Activated naive CD8-positive, alpha-beta T cell treated with anti-CD3 and anti-CD28 coated beads, Interleukin-2, amount 50 U/mL, for 16 hours (primary cell): ENCODE measurements around the gene NKX6-2.
"Not testable (repeated sequence)": the region's sequence is repeated elsewhere in the genome, so short reads cannot be mapped to it uniquely, and the experiment has no call there.

Source experiments
- DNase-seq: peaks from one replicate; pipeline ENCODE4 v3.0.0-alpha.2; 2020; ENCODE audit warnings: low read depth, low spot score

NKX6-2 gene

DNA sequence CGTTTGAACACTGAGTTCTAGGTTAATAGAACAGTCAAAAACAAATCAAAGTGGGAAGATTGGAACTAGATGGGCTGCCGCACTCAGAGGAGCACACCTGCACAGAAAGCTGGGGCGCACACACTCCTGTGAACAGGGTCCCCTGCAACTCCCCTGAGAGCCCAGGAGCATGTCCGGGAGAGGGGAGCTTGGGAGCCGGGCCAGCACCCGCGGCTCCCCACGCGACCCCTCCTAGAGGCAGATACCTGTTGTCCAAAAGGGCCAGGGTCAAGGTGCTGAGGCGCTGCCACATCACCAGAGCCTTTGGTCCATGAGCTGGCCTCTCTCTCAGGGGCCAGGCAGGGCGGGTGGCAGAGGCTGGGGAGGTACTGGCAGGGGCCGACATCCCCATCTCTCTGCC is 5.6 kb downstream of the NKX6-2 start:
- DNase-seq = no peak

DNA sequence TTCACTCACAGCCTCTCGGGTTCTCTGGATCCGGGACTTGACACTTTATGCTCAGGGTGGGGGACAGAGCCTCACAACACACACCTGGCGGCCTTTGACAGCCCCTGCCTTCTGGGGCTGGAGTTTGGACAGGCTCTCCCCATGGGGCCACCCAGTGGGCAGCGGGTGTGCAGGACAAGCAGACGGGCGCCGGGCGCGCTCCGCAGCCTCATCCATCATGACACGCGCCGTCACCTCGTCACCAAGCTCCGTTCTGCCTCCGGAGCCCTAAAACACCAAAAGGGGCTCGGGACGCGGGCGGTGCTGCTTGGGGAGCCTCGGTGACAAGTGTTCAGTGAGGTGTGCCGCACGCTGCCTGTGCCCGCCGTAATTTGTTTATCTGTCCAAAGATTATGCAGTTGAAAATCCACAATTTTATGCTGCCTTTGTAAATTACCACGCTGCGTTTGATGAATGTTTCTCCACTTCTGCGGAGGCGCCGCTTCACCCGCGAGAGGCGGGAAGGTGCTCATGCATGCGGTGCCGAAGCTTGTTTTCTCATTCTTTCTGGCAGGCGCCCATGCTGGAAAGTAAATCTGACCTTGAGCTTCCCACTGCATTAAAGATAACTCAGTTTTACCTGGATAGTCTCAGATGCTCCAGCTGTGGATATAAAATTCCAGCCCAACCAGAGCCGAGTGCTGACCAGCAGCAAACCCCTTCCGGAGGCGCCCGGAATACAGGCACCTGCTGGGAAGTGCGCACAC is 6.2 kb downstream of the NKX6-2 start:
- DNase-seq = no peak

DNA sequence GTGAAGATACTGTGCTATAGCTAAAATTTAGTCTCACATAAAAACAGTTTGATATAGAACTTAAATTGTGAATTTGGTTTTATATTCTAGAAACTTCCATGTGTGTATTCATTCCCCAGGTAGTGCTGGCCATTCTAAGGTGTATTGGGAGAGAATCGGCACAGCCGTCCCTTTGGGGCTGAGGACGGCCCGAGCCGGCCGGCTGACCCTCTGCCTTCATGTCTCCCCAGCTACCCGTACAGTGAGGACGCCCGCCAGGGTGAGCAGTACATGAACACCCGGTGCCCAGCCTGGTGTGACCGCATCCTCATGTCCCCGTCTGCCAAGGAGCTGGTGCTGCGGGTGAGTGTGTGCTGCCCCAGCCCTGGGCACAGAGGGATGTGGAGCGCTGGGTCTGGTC is 8.5 kb downstream of the NKX6-2 start:
- DNase-seq = no peak

DNA sequence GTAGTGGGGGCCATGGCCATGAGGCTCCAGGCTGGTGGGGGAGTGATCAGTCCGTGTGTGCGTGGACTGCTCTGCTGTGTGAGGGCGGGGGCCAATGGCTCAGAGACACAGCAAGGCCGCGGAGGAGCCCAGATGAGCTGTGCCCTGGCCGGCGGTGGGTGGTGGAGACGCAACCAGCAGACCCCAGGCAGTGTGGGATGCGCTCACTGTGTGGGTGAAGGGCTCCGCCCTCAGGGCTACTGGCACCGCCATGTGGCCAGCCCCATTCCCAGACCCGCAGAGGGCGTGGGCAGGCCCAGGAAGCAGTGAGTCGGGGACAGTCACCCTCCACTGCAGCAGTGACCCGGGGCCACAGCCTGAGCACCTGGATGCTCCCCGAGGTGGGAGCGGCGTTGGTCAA is 9.1 kb downstream of the NKX6-2 start:
- no peak for DNase-seq

DNA sequence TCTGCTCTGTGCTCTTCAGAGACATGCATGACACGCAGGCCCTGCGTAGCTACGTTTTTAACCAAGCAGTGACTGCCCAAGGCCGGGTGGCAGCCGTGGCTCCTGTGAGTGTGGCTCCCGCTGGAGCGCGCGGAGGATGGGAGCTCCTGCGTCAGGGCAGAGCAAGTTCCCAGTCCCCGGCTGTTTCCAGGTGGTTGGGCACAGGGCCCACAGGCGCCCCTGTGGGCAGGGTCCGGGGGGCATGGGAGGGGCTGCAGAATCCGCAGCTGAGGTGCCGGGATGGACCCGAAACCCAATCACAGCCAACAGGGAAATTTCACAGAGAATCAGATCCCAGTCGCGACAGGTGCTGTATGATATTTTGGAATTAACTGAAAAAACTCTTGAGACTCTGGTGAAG is 9.8 kb downstream of the NKX6-2 start:
- no peak for DNase-seq

DNA sequence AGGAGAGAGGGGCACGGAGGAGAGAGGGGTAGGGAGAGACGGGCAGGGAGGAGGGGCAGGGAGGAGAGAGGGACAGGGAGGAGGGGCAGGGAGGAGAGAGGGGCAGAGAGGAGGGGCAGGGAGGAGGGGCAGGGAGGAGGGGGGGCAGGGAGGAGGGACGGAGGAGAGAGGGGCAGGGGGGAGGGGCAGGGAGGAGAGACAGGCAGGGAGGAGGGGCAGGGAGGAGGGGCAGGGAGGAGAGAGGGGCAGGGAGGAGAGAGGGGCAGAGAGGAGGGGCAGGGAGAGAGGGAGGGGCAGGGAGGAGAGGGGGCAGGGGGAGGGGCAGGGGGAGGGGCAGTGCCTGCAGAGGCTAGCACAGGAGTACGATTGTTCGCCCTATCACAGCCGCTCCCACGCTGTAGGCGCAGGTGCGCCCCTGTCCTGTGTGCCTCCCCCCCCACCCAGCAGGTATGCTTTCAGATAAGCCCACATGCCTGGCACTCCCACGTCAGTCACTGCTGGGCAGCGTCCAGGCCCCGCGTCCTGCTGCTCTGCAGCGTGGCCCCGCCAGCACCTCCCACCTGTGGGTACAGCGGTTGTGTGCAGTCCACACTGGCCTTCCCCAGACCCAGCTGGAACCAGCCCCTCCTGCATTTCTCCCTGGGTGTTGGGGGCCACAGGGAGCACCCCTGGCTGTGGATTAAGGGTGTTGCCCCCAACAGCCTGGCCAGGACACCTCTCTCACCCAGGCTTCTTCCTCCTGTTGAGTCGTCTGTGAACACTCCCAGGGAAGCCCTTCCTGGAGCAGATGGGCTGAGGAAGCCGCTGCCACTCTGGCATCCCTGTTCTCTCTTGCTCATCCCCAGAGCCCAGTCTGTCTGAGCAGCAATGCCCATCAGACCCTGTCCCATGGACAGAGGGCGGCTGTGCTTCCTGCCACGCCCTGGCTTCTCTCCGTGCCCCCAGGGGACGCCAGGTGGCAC is 10.8 kb downstream of the NKX6-2 start:
- no peak for DNase-seq

DNA sequence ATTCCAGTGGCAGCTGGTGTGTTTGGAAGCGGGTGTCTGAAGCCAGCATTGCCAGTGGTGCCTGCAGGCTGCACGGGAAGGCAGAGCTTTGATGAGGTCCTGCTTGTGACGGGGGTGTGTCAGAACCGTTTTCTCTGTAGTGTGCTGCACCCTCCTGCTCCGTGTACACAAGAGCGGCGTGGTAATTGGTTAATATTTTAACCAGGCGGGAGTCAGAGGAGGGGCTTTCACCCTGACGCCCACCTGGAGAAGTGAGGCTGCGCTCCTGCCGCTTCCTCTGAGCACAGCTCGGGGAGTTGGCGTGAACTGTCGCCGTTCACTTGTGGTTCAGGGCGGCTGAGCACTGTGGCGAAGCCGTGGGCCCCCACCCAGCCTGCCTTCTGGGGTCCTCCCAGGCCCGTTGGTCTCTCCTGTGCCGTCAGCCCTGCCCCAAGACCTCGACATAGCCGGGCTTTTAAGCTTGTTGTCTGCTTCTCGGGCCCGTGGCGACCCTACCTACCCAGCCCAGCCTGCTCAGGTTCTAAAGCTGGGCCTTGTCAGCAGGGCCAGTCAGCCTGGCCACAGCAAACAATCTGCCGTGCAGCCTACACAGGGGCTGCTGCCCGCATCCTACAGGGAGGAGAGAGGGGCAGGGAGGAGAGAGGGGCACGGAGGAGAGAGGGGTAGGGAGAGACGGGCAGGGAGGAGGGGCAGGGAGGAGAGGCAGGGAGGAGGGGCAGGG is 11.6 kb downstream of the NKX6-2 start:
- DNase-seq = no peak

DNA sequence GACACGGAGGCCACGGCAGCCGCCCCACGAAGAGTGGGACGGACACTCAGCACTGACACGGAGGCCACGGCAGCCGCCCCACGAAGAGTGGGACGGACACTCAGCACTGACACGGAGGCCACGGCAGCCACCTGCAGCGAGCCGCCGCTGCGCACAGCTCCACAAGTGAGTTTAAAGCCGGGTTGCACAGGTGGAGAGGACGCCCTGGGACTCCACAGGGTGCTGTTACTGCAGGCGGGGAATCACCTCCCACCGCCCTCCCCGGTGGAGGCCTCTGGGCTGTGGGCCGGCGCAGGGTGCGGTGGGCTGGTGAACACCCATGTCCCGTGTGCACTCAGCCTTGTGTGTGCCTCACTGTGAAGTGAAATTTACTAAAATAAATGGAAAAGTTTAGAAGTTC is 13.1 kb downstream of the NKX6-2 start:
- DNase-seq = not testable (repeated sequence)

DNA sequence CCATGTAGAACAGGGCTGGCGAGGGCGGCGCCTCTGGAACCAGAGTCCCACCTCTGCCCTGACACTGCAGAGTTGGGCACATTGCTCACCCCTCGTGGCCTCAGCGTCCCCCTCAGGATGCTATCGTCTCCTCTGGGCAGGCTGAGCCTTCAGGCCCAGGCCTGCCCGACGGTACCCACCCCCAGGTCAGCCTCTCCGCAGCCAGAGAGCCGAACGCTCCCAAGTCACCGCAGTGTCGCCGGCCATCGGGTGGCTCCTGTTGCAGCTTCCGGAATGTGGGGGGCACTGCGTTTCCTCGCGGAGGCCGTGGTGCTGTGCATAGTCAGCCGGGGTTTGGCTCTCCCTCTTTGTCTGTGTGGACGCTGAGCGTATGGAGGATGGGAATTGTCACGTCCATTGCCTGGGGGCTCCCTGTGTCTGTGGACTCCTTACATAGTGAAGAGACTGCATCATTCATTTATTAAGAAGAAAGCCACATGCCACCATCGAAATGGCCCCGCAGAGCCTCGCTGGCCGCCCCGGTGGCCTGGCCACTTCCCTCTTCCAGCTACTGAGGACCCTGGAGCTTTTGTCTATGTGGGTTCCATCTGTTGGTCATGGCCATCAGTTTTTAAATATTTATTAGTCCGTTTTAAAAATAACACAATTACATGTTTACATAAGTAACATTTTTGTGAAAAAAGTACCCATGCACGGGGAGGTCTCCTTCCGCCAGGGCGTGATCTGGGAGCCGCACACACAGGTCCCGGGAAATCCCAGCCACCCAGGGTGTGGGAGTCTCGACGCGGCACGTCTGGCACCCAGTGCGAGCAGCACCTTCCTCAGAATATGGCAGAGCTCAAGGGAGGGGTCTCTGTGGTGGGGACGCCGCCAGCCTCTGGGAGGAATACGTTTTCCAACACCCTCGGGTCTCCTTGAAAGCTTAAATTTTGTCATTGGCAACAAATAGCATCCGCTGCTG is 15.6 kb downstream of the NKX6-2 start:
- no peak for DNase-seq

DNA sequence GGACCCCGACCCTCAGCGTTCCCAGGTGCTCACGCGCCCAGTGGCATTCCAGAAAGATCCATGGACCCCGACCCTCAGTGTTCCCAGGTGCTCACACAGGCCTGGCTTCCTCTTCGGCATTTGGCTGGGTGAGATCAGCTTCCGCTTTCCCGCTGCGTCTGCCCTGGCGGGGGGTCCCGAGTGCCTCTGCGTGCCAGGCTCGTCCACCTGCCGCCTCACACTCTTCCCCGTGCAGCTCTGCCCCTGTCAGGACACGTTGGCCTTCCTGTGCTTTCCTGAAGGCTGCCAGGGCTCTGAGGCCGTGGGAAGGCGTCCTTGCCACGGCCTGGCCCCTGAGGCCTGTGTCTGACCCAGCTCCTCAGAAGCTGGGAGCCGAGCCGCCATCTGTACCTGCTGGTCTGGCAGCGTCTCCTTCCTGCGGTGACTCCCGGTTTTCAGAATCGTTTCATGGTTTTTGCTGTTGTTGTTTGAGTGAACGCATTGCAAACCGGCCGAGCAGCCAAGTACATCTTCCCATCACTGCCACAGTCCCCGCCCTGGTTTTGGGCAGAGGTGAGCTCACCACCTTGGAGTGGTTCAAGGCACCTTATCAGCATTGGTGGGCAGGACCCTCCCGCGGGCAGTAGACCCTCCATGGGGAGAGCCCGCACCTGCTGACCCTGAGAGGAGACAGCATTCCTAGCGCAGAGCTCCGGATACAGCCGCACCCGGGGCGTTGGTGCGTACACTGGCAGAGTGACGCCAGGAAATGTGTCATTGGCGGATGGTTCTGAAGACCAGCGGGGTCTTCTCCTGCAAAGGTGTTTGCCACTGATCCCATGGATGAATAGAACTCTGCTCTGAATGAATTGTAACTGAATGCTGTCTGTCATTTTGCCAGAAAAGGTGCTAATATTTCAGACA is 17.4 kb downstream of the NKX6-2 start:
- no peak for DNase-seq

DNA sequence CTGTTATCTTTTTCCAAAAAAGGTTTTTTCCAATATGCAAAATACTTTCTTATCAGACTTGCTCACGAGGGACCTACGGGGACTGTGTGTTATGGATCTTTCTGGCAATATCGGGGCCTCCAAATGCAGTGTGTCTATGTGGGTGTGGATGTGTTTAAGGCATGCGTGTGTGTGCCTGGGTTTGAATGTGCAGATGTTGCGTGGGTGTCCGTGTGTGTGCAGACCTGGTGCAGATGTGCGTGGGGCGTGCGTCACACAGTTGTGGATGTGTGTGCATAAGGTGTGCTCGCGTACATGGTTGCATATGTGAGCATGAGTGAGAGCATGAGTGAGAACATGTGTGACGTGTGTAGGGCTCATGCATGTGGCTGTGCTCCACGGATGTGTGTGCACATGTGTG is 19.7 kb downstream of the NKX6-2 start:
- no peak for DNase-seq

DNA sequence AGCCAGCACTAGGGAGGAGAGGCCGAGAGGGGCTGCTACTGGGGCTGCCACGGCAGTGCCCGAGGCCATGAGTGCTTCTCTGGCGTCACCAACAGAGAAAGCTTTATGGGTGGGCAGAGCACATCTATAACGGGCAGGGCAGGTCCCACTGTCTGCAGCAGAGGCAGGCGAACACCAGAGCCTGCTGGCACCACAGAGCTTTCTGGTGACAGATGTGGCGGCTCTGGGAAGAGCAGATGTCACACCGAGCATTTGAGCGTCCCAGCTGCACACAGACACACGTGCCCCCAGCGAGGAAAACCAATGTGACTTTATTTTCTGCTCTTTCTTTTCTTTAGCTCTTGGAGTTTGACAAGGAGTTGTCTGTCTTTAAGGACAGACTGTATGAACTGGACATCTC is 20.5 kb downstream of the NKX6-2 start:
- DNase-seq = no peak

DNA sequence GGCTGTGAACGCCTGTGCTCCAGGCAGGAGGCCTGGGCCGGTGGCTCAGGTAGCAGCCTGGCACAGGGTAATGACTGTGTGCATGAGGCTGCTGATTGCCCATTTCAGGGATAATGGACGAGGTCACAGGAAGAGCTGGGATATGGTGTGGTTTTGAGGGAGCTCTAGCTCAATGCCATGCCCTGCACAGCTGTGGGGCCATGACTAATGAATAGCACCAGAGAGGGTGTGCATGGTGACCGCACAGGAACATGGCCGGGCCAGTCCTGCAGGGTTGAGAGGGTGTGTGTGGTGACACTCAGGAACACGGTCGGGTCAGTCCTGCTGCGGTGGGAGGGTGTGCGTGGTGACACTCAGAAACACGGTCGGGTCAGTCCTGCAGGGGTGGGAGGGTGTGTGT is 21.8 kb downstream of the NKX6-2 start:
- no peak for DNase-seq

DNA sequence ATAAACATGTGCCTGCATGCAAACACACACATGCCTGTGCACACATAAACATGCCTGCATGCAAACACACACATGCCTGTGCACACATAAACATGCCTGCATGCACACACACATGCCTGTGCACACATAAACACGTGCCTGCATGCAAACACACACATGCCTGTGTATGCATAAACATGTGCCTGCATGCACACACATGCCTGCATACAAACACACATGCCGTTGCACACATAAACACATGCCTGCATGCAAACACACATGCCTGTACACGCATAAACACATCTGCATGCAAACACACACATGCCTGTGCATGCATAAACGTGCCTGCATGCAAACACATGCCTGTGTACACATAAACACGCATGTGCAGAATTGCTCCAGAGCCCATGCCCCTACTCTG is 22.4 kb downstream of the NKX6-2 start:
- DNase-seq = no peak

DNA sequence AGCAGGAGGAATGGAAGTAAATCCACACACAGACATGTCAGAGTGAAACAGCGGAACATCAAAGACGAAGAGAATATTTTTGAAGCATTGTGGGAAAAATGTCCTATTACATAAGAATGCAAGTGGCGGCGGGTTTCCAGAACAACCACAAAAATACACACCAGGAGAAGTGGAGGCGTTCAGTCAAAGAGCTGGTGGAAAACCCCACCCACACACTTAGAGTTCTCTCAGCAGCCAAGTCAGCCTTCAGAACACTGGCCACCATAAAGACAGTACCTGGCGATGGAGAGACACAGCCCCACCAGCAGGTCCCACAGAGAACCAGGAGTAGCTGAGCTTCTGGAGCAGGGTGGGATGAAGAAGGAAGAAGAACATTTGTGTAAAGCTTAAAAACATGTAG is 23.7 kb downstream of the NKX6-2 start:
- DNase-seq = no peak

DNA sequence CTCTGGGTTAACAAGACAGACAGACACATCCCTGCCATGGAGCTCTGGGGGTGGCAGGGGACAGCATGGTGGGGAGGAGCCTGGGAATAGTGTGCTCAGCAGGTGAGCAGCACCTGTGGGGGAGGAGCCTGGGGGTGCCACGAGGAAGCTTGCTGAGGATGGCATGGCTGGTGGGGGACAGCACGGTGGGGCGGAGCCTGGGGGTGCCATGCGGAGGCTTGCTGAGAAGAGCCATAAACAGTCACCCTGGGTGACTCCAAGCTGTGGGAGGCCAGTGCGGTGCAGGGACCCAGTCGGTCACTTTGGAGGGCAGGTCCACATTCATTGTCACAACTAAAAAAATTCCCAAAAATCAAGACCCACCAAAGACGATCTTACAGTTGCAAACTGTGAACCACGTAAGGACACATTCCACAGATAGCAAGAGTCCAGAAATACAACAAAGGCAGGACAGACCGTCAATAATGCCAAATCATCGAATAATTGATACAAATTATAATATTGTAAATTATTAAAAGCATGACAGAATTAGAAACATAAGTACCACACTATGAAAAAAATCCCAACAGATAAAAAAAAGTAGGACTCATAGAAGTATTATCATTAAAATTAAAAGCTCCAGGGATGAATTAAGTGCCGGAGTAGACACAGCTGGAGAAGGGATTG is 24.4 kb downstream of the NKX6-2 start:
- no peak for DNase-seq

DNA sequence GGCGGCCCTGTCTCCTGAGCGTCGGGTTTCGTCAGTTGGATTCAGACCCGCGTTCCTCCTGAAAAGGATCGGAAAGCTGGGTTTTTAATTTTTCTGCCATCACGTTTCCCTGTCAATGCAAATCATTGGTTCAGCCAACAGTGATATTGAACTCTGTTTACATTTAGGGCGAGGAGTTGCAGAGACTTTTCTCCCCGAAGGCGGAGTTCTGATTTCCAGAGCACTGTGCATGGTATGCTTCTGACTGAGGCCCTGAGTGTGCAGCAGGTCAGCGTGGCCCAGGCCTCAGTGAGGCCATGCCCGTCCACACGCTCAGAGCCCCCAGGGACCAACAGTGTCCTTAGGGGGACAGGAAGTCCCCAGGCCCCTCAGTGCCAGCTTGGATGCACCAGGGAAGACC is 27.1 kb downstream of the NKX6-2 start:
- DNase-seq = no peak

DNA sequence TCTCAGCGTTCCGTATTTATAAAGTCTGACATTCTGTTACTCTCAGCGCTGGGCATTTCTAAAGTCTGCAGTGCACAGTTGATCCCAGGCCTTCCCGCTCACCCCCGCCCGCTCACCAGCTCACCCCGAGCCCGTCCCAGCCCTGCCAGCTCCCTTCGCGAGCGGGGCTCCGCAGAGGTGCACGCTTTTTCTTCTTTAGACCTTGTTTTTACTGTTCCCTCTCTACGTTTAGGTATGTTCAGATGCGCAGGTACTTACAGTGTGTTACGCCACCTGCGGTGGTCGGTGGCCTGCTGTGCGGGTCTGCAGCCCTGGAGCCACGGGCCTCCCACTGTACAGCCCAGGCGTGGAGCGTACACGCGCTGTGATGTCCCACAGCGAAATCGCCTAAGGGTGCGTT is 28.8 kb downstream of the NKX6-2 start:
- no peak for DNase-seq

DNA sequence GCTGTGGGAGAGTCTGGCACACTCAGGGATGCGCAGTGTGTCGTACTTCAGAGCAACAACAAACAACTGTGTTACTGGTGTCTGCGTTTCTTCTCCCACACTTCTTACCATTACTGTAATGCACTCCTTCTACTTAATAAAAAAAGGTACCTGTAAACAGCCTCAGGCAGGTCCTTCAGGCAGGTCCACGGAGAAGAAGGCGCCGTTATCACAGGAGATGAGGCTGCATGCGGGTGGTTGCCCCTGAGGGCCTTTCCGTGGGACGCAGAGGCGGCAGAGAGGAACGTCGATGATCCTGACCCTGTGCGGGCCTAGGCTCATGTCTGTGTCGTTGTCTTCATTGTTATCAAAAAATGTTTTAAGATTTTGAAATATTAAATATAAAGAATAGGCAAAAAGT is 29.4 kb downstream of the NKX6-2 start:
- no peak for DNase-seq
